Measurements from ENCODE around the gene TMEM176B.

- TF ChIP-seq CTCF (IDR thresholded peaks at IDR 0.05) (no peak), POLR2A (IDR thresholded peaks at IDR 0.05) (no peak)
Observed at GRCh38 chr7:150788474-150789269, 11.5 kb downstream of the TMEM176B start.

Data from lower leg skin (tissue), 3 donors.